HG02678 (cell line): Measurements from ENCODE around the gene CPEB4.

Source experiments
- ATAC-seq: cut with Tn5 transposase; IDR thresholded peaks from one replicate; pipeline ENCODE4 v1.9.1; 2021; ENCODE audit warnings: mild to moderate bottlenecking, moderate library complexity; ENCODE audit not compliant: unreplicated experiment

The CPEB4 gene

DNA sequence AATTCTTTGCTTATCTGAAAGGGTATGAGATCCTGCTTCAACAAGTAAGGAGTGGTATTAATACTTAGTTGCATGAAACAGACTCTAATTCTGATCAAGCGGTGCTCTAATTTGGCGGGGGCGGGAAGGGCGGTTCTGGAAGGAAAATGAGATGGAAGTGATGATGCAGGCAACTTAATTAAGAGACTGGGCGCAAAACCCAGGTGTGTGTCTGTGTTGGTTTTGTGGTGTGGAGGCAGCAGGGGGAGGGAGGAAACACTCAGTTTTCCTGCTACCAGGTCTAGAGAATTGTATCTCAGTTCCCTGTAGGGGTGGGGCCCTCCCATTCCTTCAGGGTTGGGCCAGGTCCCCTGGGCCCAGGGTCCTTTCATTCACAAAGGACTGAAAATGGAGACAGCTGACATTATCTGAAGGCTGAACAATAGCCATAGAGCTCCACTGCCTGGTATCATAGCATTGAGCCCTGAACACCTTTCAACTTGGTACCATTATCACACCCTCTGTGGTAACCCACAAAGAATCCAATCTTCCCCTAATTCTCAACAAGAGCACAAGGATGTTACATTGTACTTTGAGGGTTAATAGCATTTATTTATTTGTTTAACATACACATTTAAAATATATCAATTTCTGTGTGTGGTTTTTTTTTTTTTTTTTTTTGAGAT lies 83.7 kb downstream of the CPEB4 start:
- no peak for ATAC-seq

DNA sequence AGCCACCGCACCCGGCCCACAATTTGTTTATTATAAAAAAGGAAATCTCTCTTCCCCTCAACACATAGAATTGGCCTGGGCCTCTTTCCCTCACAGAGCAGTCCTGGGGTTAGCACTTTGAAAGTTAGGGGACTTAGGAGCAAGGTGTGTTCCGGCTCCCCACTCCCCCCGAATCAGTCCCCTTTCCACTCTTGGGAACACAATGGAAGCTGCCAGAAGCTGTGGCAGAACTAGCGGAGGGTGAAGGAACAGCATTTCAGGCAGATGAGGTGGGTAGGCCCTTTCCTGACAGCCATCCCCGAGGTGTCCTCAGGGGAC lies 84.4 kb downstream of the CPEB4 start:
- no peak for ATAC-seq

DNA sequence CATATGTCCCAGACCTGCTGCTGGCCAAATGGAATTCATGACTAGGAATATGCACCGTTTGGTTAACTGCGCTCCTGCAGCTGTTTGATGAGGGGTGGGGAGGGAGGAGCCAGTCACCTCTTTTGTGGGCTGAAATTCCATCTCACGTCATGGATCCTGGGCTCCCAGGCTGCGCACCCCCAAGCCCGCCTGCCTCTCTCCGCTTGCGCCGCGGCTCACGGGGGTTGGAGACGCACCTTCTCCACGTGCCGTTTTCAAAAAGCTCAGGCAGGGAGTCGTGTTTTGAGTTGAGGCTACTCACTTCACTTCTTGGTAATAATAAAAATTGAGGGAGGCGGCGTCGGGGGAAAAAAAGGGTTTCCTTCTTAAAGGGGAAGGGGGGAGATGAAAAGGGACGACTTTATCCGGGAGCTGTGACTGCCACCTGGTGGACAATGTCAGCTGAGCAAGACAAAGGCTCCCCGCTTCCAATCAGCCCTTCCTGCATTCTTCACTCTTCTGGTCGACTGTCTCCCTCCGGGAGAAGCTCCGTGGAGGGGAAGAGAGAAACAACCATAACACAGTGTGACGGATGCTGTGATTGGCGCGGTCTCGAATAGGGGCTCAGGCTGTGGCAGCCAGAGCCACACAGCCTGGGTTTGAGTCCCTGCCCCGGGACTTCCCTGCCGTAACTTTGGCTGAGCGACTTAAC lies 84.9 kb downstream of the CPEB4 start:
- ATAC-seq, result peak; percentile 72

DNA sequence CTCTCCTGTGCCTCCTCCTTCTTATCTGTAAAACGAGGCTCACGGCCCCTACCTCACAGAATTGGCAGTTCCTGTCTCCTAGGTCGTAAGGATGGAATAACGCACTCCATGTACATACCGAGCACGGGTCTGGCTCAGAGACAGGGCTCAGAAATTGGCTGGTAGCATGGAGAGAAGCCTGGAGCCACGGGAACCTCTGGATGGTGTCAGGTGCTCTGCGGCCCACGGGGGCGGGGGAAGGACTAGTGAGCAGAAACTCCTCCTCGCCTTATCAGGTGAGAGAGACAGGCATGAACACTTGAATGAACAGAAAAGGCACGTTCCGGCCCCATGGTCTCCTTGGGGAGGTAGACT lies 85.4 kb downstream of the CPEB4 start:
- peak; percentile 23 for ATAC-seq

DNA sequence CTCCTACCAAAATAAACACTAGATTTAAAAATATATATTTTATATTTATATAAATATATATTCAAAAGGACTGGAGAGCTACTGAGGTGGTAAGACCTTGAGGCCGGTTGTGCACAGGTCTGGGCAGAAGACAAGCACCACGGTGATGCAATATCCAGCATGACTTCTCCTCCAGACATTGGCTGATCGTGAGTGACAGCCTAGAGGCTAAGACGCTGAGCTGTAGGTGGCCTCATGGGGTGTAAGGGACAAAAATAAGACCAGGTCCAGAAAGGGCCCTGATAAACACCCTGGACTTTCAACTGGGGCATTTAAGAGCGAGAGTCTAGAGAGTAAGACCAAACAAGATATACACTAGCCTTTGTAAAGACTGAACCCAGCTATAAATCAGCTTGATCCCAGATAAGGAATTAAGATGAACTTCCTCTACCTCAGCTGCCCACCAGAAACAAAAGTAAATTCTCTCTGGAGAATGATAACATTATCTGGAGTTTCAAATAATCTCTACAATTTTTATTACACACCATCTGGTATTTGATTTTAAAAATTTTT lies 86.6 kb downstream of the CPEB4 start:
- ATAC-seq, result no peak

DNA sequence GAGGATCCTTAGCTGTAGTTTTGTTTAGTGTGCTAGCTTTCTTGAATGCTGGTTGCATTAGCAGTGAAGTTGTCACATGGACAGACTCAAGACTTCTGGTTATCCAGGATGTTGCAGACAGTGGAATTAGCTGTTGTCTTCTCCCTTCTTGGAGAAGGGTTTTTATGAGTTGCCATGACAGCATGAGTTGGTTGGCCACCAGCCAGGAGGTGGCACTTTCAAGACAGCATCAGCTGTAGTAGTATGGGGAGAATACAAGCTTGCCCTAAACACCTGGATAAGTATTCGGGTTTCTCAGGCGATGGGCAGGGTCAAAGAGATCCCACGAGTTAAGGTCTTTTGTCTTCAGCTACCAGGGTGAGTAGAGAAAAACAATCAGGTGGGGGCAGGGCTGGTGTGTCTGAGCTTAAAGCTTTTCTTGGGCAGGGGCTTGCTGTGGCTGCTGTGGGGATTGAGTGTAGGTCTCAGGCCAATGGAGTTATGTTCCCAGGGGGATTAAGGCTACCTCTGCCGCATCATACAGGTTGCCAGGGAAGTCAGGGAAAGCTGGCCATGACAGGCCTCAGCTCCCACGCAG lies 93.1 kb downstream of the CPEB4 start:
- ATAC-seq, result no peak

DNA sequence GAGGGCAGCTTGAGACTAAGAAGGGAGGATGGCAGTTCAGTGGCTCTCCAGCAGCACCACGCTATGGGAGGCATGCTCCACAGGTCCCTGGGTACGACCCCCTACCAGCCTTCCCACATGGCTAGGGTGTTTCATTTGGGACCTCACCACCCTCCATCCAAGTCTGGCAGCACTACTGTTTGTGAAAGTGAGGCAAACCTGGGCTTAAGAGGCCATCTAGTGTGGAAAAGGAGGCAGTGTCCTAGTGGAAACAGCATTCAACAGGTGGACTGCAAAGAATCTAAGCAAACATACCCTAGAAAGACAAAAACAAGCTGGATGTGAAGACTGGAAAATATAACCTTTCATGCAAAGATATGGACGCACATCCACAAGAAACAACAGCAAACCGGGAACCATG lies 96.1 kb downstream of the CPEB4 start:
- ATAC-seq, result no peak

DNA sequence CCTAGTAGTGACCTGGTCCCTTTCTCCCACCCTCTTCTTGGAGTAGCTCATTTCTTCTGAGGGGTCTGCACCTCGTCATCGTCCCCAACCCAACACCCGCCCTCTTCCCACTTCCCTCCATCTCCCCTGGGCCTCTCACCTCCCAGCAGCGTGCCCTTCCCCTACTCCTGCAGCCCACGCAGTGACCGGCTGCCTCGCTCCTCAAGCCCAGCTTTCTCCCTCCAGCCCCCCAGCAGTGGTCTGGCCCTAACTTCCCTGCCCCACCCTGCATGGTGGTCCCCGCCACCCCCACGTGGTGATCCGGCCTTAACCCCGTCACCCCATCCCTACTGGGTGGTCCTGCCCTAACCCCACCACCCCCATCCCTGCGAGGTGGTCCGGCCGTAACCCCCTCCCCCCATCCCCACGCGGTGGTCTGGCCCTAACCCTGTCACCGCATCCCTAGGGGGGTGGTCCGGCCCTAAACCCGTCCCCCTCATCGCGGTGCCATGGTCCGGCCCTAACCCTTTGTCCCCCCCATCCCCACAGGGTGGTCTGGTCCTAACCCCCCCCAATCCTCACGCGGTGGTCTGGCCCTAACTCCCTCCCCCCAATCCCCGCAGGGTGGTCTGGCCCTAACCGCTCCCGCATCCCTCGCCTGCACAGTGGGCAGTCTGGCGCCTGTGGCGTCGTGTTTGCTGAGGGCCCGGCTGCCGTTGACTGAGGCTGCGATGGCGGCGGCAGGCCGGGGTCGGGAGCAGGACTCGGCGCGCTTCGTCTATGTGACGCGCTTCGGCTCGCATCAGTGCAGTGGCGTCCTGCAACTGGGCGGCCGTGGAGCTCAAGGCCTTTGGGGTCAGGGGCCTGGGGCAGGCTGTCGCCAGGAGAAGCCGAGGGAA lies 100.6 kb downstream of the CPEB4 start, which contains the start of gene C5orf47:
Gene C5orf47, plus strand, starts transcription at position 617 of the 878 bp plus-strand sequence. Its CDS starts 94 bp downstream, at position 711.
- ATAC-seq, result no peak

DNA sequence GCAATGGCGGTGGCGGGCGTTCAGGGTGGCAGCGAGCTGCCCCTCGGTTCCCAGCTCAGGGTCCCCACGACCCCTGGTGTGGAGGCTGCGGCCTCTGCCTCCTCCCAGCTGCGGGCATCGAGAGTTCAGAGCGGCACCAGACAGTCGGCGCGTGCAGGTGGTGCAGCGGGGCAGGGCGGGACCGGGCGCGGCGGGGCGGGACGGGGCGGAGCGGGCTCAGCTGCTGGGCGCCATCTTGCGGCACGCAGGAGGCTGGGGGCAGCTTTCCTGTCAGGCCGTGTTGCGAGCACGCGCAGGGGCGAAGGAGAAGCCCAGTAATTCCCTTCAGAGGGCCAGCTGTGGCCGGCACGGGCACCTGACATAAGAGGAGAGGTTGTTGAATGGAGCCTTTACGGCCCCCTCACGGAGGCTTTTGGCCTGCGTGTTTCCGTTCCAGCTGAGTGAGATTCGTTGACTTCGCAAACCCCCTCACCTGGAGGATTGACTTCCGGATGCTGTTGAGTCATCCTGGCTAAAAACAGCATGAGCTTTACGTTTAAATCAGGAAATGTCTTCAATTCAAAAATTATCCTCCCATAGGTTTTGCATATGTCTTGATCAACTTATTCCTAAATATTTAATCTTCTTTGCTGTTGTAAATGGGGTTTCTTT lies 101.4 kb downstream of the CPEB4 start:
- no peak for ATAC-seq

DNA sequence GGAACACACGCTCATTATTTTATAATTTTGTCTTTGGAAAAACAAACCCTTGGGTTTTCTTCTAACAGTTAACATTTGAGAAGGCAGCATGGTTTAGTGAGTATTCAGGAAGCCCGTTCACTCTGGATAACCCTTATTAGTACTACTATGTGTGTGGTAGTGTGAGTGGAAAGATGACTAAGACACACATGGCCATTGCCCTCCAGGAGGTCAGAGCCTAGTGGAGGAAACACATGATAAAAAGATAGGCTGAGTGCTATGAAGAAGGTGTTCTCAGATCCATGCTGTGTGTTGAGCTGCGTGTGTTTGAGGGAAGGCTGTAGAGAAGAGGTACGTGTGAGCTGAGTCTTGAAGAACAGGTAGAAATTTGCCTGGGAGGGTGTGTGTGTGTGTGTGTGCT lies 109.2 kb downstream of the CPEB4 start:
- ATAC-seq, result no peak

DNA sequence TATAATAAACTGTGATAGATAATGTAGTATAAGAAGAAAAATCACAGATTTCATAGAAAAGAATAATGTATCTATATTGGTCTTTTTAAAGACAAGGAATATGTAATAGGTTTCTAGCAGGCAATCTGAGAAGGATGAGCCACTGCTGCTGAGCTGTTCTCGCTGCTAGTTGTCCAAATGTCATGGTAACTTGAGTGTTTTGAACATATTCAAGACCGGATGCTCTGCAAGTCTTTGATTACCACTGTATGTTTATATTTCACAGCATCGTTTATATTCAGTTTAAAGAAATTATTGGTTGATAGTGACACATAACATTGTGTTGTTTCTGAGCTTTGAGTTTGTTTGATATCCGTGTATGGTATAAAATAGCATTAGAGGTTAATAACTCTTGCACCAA lies 110.4 kb downstream of the CPEB4 start:
- no peak for ATAC-seq

DNA sequence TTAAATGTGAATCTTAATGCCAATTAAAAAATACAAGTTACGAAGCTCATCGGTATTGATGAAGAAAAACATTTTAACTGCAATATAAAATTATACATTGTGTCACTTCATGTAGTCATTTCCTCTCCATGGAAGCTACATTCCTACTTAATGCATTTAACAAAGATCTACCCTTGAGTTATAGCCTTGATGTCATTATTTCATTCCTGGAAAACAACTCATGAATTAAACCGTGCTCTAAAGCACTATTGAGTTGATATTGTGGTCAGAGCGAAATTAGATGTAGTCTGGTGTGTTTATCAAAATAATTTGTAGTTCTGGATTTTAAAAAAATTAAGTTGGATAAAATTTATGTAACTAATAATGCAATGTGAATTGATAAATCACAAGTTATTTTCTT lies 111.9 kb downstream of the CPEB4 start:
- ATAC-seq, result no peak

DNA sequence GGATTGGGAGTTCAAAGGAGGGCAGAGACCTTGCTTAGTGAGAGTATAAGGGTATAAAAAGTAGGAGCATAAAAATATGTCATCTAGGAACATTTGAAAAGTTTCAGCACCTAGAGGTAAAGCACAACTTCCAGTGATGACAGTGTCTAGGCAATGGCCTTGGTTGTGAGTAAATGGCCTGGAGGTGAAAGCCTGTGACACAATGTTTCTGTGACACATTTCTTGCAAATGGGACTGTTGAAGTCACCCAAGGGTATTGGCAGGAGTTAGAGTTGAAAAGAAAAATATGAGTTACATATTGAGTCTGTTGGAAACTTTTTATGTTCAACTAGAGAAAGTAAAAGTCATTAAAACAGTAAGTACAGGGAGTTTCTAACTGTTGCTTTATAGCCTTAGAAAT lies 115.6 kb downstream of the CPEB4 start:
- ATAC-seq, result no peak

DNA sequence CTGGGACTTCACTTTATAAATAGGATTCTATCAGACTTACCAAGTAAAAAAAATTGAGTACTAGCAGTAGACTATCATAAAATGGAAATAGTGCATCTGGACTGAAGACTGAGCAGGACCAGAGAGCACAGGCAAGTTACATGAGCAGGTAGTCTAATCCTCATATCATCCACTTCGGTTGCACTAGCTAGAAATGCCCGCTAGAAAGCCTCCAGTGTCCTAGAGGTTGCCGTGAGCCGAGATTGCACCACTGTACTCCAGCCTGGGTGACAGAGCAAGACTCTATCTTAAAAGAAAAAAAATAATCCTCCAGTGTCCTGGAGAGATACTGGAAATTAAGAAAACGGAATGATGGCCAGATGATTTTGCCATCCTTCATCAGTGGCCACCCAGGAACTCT lies 120.8 kb downstream of the CPEB4 start:
- ATAC-seq, result no peak

DNA sequence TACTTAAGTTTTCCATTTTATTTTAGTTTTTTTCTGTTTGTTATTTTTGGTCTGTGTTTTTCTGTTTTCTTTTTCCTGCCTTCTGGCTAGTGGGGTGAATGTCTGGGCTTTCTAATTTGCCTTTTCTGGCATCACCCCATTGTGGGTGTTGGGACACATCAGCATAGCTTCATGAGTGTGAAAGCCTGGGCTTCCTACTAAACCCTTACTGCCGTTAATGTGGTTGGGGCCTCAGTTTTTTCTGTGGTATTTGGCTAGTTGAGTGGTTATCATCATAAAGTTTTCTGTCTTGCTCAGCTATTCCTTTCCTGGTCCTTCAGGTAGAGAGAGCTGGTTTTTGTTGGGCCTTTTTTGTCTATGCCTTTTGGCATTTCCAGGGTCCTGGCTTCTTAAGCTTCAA lies 122.2 kb downstream of the CPEB4 start:
- no peak for ATAC-seq

DNA sequence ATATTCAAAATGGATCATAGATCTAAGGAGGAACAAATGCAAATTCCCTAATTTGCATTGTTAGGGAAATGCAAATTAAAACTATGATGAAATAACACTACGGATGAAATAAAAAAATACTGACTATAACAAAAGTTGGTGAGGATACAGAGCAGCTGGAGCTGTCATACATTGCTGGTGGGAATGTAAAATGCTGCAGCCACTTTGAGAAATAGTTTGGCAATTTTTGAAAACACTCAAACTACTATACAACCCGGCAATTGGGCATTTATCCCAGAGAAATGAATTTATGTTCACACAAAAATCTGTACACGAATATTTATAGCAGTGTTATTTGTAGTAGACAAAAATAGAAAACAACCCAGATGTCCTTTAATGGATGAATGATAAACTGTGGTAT lies 123.3 kb downstream of the CPEB4 start:
- no peak for ATAC-seq
